GM23248 (cell line): Measurements from ENCODE around the gene MRAS.

ENCODE experiments used
- EZH2 ChIP-seq: fragments of 200-600 bp; sonication (generic); IDR thresholded peaks from 2 replicates; pipeline ENCODE4 v1.6.1; 2018; ENCODE audit warnings: antibody characterized with exemption, mild to moderate bottlenecking; ENCODE audit not compliant: insufficient read depth, poor library complexity, severe bottlenecking
- EZH2phosphoT487 ChIP-seq: fragments of 200-600 bp; sonication (generic); IDR thresholded peaks from 2 replicates; pipeline ENCODE4 v1.6.1; 2018; ENCODE audit warnings: antibody characterized with exemption, moderate library complexity, mild to moderate bottlenecking, low read depth; ENCODE audit not compliant: insufficient read depth

GRCh38 chr3:138370321-138370720 is 21.9 kb downstream of the MRAS start:
- TF ChIP-seq EZH2 = no peak
- no peak for TF ChIP-seq EZH2phosphoT487
